GM15510 (cell line): ENCODE results near the gene SH3GL2.

Experiments used
- POLR2A ChIP-seq: IDR thresholded peaks from 3 replicates; pipeline ENCODE4 v1.6.1; 2011; ENCODE audit warnings: borderline replicate concordance; ENCODE audit not compliant: insufficient read length; ENCODE audit errors: extremely low read depth

The SH3GL2 gene

DNA sequence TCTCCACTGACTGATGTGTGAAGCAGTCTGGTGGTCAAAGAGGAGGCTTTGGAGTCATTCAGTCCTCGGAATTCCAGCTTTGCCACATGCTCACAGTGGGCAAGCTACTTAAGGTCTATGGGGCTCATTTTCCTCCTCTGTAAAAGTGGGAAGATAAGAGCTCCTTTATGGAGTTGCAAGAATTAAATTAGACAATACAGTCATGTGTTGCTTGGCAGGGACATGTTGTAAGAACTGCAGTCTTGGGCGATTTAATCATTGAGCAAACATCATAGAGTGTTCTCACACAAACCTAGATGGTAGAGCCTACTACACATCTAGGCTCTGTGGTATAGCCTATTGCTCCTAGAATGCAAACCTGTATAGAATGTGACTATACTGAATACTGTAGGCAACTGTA lies 253.9 kb downstream of the SH3GL2 start:
- no peak for TF ChIP-seq POLR2A

DNA sequence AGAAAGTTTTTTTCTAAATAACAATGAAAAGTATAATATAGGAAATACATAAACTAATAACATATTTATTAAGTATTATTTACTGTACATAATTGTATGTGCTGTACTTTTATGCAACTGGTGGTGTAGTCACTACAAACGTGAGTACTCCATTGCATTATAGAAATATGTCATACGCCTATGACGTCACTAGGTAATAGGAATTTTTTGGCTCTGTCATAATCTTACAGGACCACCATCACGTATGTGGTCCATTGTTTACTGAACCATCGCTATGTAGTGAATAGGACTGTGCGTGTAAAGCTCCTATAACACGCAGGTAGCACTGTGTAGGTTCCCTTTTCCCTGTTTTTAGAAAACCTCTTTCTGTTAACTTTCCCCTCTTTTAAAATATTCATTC lies 255.0 kb downstream of the SH3GL2 start:
- no peak for TF ChIP-seq POLR2A

DNA sequence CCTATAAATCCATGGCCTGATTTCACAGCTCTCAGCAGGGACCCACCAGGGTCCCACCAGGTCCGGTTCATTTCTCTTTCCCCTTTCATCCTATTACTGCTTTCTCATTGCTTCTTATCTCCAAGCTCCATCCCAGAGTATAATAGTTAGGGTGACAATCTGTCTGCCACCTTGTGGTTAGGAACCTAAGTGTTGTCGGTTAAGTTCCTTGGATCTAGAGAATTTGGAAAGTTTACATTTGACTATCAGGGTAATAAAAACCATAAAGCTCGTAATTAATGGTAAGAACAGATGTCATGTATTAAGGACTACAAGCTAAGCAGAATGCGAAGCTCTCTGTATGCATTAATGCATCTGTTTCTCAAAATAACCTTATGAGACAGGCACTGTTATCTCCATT lies 259.1 kb downstream of the SH3GL2 start:
- no peak for TF ChIP-seq POLR2A

DNA sequence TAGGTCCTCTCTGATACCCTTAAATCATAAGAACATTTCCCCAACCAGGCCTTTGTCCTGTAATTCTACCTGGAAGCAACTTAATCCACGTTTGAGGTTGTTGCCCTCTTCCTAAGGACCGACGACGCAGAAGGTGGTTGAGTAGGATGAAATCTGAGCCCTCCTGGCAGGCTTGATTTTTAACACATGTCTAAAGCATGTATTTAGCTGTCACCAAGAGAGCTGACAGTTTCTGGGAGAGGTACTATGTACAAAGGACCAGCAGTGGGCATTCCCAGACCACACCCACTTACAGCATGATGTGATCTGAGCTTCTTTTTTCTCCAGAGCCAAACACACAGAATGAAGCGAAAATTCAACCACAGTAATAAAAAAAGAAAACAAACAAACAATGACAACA lies 260.9 kb downstream of the SH3GL2 start:
- TF ChIP-seq POLR2A = no peak

DNA sequence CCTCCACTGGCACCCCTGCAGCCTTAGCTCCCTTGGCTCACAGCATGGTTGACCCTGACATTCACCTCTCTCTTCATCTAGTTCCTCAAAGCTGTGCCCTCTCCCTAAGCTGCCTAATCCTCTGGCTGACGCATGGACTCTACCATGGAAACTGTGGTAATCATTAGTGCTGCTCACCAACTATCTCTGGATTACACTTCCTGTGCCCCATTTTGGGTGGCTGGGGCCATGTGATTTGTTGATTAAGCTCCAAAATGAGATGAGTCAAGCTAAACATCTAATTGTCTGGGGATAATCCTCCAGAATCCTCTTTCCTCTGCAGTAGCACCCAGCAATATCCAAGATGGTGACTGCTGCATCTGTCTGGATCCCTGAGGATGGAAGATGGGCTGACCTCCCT lies 264.4 kb downstream of the SH3GL2 start:
- TF ChIP-seq POLR2A = no peak
